ENCODE results near the gene CD48.
"Not testable (repeated sequence)": the region's sequence is repeated elsewhere in the genome, so short reads cannot be mapped to it uniquely, and the experiment has no call there.

Gene CD48

DNA sequence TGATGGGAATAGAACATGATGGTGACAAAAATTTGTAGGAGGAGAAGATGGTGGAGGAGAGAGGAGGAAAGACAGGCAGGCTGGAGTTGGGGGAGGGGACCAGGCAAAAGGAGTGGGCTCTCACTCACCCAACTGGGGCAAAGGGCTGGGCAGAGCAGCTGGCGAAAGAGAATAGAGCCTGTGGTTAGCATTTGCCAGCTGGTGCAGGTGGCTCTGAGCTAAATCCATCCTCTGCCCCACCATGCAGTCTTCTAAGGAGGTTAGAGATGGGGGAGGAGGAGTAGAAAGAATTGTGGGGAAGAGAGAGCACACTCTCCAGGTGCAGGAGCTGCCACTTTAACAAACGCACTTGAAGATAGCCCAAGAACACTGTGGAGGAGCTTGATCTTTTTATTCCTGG lies 37.2 kb downstream of the CD48 start:
- DNase-seq = no peak

DNA sequence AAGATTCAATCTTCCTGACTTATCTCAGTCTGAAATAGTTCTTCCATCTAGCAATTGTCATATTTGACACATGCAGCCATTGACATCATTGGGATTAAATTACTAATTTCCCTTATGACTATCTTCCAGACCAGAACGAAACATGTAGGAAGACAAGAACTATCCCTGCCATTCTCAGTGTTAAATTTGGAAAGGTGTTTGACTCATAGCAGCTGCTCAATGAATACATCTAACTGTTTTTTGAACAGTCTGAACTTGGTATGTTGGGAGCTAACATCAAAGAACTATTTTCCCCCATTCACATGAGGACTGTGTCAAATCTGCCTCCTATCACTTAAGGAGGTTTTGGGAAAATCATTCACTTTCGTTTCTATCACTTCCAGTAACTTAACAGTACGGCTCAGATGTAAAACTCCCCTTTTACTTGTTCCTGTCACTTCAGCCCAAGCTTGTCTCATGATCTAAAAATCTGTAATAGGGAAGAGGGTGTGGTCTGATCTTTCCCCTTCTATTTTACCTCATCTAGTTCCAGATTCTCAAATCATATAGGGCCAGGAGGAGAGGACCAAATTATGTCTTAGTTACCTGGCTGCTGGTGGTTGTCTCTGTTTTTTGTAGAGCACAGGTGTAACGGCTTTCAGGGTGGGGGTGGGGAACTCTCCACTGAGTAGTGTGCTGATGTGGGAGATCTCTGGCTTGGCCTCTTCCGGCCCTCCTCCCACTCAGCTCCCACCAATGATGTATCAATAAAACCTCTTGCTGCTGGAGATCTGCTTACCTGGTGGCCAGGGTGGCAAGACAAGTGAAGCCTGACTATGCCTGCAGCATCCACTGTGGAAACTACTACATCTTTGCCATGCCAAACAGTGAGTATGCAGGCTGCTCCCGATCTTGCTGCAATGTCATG lies 38.6 kb downstream of the CD48 start:
- DNase-seq = peak; percentile 34

DNA sequence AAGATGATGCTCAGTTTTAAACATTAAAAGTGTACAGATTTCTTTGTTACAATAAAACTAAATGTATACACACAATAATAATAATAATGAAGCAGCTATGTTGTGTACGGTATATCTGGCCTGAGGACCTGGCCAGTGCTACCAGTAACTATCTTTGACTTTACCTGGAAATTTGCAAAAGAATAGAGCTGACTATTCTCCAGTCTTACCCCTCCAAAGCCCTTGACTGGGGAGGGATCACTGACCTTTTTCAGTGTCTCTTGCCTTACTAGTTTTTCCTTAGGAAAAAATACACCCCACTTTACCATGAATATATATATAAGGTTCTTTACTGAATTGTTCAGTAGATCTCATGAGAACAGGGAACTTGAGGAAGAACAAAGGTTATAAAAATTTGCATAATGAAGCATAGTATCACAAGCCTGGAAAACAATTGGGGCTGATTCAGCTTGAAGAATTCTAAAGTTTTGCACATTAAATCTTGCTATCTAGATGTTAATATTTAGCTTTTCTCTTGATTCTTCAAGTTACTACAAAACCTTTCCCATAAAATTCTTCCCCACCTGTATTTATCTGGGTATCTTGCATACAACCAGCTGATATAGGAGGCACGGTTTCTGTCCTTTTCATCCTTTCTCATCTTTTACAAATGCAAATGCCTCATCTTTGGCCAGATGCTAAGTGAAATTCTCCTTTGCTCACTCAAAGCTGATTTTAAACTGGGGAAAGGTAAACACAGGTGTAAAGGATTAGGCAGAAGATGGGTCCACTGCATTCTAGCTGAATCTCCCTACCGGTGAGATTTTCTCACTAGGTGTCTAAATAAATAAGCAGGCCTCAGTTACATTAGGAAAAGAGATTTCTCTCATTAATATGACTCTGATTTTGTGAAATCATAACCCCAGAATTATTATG lies 39.8 kb downstream of the CD48 start:
- no peak for DNase-seq

DNA sequence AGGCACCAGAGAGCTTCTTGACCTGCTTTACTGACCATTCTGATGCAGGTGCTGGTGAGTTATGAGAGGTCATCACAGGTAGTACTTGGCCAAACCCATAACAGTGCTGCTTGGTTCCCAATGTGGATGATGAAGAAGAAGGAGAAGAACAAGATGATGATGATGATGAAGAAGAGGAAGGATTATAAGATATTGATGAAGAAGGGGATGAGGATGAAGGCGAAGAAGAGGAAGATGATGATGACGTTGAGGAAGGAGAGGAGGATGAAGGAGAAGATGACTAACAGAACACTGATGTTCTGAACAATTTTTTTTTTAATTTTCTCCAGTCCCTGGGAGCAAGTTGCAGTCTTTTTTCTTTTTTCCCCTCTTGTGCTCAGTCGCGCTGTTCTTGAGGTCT lies 40.9 kb downstream of the CD48 start:
- no peak for DNase-seq

DNA sequence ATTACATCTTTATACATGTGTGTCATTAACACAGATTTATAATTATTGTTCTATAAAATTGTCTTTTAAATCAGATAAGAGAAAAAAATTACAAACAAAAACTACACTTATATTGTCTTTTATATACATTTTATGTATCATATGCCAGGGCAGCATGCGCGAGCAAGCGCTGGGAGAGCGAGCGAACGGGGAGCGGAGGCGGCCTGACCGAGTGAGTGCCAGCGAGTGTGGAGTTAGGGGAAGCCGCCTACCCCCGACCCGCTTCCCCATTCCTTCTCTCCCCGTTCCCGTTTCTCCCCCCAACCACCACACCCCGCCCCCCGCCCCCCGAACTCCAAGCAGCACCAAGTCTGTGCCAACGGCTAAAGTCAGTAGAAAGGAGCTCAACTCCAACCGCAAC lies 41.8 kb downstream of the CD48 start:
- DNase-seq = no peak

DNA sequence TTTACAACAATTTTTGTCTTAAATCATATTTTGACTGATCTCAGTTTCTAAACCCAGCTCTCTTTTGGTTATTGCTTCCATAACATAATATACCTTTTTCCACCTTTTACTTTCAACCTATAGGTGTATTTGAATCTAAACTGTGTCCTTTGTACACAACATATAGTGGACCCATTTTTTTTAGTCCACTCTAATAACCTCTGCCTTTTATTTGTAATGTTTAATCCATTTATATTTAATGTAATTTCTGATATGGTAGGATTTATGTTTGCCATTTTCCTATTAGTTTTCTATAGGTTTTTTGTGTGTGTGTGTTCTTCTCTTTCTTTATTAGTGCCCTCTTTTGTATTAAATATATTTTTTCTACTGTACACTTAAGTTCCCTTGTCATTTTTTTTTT lies 42.3 kb downstream of the CD48 start:
- no peak for DNase-seq

GRCh38 chr1:160667896-160668295 lies 43.7 kb downstream of the CD48 start:
- DNase-seq = no peak

DNA sequence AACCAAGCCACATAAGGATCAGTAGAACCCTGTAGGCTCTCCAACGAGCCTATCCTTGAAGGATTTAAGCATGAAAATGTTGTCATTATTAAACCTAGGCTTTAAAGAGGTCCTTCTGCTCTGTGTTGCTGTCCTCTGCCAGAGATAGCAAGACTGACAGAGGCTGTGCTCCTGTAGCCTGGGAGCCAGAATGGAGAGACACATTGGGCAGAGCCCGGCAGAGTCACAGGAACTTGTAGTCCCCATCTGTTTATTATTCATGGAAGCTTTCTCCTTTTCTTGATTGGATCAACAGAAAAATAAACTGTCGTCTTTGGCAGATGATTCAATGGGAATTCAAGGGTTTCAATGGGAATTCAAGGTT lies 45.6 kb downstream of the CD48 start:
- no peak for DNase-seq

- no peak for DNase-seq
Observed at GRCh38 chr1:160665330-160666078, 46.1 kb downstream of the CD48 start.

DNA sequence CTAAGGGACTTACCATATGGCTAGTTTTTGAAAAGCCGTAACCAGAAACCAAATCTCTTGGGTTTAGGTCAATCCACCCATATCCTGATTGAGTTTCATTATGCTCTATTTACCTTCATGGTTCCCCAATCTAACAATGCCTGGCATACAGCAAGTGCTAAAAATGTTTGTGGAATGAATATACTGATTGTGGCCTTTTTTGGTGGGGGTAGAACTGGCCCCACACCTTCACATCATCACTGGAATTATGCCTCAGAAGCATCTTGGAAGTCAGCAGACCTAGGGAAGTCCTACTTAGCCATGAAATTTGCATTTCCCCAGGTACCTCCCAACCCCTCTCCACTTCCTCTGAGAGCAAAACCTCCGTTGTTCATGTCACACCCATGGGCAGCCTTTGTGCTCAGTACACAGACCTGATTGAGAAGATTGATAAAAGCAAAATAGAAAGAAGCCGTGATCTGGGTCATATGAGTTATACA lies 47.0 kb downstream of the CD48 start:
- peak; percentile 40 for DNase-seq

GRCh38 chr1:160662910-160663309 lies 48.7 kb downstream of the CD48 start:
- DNase-seq = no peak

- no peak for DNase-seq
Observed at GRCh38 chr1:160659566-160659965, 52.1 kb downstream of the CD48 start.

GRCh38 chr1:160658814-160659193 lies 52.8 kb downstream of the CD48 start:
- DNase-seq = no peak

DNA sequence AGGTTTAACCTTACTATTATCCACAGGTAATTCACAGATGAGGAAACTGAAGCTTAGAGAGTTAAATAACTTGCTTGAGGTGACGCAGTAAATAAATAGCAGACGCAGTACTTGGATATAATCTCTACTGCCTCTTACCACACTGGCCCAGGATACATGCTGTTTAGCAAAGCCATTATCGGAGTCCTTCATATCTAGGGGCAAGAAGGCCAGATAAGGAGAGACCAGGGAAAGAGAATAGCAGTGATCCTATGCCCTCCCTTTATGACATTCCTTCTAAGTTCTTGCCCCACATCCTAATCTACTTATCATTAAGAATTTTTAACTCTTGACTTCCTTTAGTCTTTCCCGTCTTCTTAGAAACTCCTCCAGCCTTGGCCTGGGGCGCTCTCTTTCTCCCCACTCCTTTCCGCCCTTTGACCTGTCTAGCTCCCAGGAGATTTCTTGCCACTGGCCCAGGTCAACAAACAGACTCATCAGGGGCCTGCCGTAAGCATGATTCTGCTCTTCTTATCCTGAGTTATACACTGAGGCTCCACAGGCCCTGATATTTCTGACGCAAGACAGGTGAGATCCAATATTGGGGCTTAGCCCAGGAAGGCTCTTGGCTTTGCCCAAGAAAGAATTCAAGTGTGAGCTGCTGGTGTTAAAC lies 53.3 kb downstream of the CD48 start:
- DNase-seq = no peak

GRCh38 chr1:160657250-160657781 lies 54.3 kb downstream of the CD48 start:
- no peak for DNase-seq

DNA sequence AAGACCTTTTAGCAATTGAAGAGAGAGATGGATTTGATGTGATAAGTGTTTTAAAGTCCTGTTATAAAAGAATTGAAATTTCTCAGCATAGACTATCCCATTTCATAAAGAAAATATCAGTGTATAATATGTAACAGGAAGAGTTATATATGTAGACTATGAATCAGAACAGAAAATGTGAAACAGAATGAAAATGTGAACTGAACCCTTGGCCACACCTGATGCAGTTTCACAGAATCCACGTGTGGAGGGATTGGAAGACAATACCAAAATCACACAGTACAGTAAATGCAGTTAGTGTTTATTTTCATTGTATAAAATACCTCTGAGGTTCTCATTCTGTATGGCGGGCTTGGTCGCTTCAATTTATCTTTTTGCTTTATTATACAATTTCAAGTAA lies 54.9 kb downstream of the CD48 start:
- DNase-seq = no peak

GRCh38 chr1:160653620-160654016 lies 58.0 kb downstream of the CD48 start:
- DNase-seq = no peak

DNA sequence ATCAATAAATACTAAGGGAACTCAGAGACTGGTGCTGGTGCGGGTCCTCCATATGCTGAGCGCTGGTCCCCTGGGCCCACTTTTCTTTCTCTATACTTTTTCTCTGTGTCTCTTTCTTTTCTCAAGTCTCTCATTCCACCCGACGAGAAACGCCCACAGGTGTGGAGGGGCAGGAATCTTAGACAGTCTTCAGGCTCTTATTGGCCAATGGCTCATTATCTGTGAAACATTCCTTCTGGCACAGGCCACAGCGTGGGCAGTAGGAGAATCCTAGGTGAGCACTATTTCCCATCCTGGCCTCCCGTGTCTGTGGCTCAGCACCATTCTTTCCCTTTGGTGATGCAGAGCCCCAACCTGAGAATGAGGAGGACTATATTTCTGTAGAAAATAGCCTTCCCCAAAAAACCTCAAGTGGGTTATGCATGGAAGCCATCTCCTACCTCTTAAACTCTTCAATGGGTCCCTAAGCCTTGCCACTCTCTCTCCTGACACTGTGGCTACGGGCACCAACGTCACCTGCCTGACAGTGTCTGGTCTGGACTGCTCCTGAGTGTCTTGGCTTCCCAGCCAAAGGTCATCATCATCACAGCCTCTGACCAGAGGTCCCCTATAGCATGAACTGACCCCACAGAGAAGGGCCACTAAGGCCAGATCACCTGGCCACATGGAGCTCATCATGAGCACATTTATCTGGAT lies 58.5 kb downstream of the CD48 start:
- DNase-seq = no peak

GRCh38 chr1:160652065-160652641 lies 59.5 kb downstream of the CD48 start:
- not testable (repeated sequence) for DNase-seq

GRCh38 chr1:160651433-160652064 lies 60.1 kb downstream of the CD48 start:
- DNase-seq = no peak

- no peak for DNase-seq
Observed at GRCh38 chr1:160647329-160647720, 64.3 kb downstream of the CD48 start.

All from activated naive CD4-positive, alpha-beta T cell treated with Interleukin-2 at 50 U/mL for 16 hours (primary cell).